ENCODE measurements around the gene SMIM22. TPM values are rescaled to one million over a fixed set of nuclear protein-coding genes. Genes with fewer than 3 reads are reported as not detected.

Gene SMIM22
- total and polyA plus RNA-seq, 9 donors: 0.31 to 3.2 (median 0.94) TPM; not detected in 5

DNA sequence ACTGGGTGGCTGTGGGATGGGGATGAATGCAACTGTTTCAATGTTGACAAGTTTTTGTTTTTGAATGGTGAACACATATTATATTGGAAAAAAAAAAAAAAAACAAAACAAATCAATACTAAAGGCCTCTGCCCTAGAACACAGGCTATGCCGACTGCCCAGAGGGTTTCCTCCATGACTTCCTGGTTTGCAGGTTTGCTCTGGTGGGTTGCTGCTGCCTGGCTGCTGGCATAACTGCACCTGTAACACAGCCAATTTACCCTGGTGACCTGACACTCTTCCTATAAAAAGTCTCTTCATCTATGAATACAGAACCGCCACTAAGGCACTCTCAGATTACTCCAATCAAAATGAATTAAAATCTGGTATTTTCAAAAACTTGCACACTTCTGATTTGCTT lies 41.6 kb downstream of the SMIM22 start:
- no peaks in the 10 kb centered on the region for H3K27me3 ChIP-seq (ENCODE audit: control insufficient read depth, insufficient read depth, low read length)
- peaks cover 70% of the 10 kb centered on the region for H3K36me3 ChIP-seq (ENCODE audit: control insufficient read depth, insufficient read depth, low read length)
- H3K27ac ChIP-seq (ENCODE audit: low read length): no peak overlapping the region
- no peak for DNase-seq
- H3K4me3 ChIP-seq (ENCODE audit: low read length): no peak overlapping the region
- H3K9me3 ChIP-seq (replicated peaks; ENCODE audit: control insufficient read depth, low read depth, low read length): no peaks in the 10 kb centered on the region
- no peaks in the 10 kb centered on the region for H3K4me1 ChIP-seq (ENCODE audit: control insufficient read depth, insufficient read depth, low read length)
- 87% methylated on average over 2 of the region's 2 CpGs for WGBS (ENCODE audit: insufficient coverage)

DNA sequence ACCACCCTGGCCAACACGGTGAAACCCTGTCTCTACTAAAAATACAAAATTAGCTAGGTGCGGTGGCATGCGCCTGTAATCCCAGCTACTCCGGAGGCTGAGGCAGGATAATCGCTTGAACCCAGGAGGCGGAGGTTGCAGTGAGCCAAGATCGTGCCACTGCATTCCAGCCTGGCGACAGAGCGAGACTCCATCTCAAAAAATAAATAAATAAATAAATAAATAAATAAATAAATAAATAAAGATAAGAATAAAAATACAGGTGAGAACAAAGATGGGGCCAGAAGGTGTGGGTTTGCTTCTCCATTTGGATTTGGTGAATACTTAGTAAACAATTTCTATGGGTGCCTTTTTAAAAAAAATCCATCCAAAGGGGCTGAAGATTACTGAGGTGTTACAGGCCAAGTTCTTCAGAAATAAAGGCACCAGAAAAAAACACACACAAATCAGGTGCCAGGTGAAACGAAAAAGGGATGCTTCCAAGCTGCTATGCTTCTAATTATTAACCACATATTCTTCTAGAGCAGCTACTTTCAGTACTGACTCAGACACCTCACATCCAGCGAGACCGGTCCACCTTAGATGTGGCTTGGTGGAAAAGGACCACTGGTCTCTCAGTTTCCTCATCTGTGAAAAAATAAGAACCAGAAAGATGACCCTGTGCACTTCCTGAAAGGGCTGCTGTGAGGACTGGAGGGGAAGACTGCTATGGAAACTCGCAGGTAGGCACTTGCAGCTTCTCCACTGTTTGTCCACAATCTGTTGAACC lies 42.7 kb downstream of the SMIM22 start:
- WGBS (ENCODE audit: insufficient coverage): 97% methylated on average over 6 of the region's 13 CpGs
- no peak for DNase-seq
- H3K4me3 ChIP-seq (ENCODE audit: low read length): no peak overlapping the region
- H3K27ac ChIP-seq (ENCODE audit: low read length): no peak overlapping the region
- no peaks in the 10 kb centered on the region for H3K4me1 ChIP-seq (ENCODE audit: control insufficient read depth, insufficient read depth, low read length)
- H3K27me3 ChIP-seq (ENCODE audit: control insufficient read depth, insufficient read depth, low read length): no peaks in the 10 kb centered on the region
- peaks cover 69% of the 10 kb centered on the region for H3K36me3 ChIP-seq (ENCODE audit: control insufficient read depth, insufficient read depth, low read length)
- H3K9me3 ChIP-seq (replicated peaks; ENCODE audit: control insufficient read depth, low read depth, low read length): no peaks in the 10 kb centered on the region

GRCh38 chr16:4839942-4840341 lies 44.8 kb downstream of the SMIM22 start:
- Histone ChIP-seq H3K4me1 (ENCODE audit: control insufficient read depth, insufficient read depth, low read length) (no peaks in the 10 kb centered on the region), H3K36me3 (ENCODE audit: control insufficient read depth, insufficient read depth, low read length) (peaks cover 78% of the 10 kb centered on the region), H3K27me3 (ENCODE audit: control insufficient read depth, insufficient read depth, low read length) (no peaks in the 10 kb centered on the region), H3K27ac (ENCODE audit: low read length) (no peak overlapping the region), H3K9me3 (replicated peaks; ENCODE audit: control insufficient read depth, low read depth, low read length) (no peaks in the 10 kb centered on the region), H3K4me3 (ENCODE audit: low read length) (no peak overlapping the region)
- 87% methylated on average over 5 of the region's 5 CpGs for WGBS (ENCODE audit: insufficient coverage)
- DNase-seq: no peak

- H3K36me3 ChIP-seq (ENCODE audit: control insufficient read depth, insufficient read depth, low read length): peaks cover 76% of the 10 kb centered on the region
- peaks cover 1% of the 10 kb centered on the region for H3K4me1 ChIP-seq (ENCODE audit: control insufficient read depth, insufficient read depth, low read length)
- H3K27ac ChIP-seq (ENCODE audit: low read length): no peak overlapping the region
- no peaks in the 10 kb centered on the region for H3K27me3 ChIP-seq (ENCODE audit: control insufficient read depth, insufficient read depth, low read length)
- no peaks in the 10 kb centered on the region for H3K9me3 ChIP-seq (replicated peaks; ENCODE audit: control insufficient read depth, low read depth, low read length)
- 0% methylated on average over 1 of the region's 5 CpGs for WGBS (ENCODE audit: insufficient coverage)
- H3K4me3 ChIP-seq (ENCODE audit: low read length): no peak overlapping the region
- DNase-seq: no peak
These were observed 45.8 kb downstream of the SMIM22 start for GRCh38 chr16:4840984-4841383.

Other genes with a start within 250 kb of the SMIM22 start
- 0.53 TPM for gene C16orf96, start 239.0 kb upstream of the SMIM22 start, total RNA-seq
- gene C16orf96, start 239.0 kb upstream of the SMIM22 start, polyA plus RNA-seq (ENCODE audit: insufficient read depth in 1 of 8, insufficient read length in 8 of 8, low replicate concordance in 1 of 8): under 1 TPM; 0.29 to 0.91 (median 0.54) TPM
- 7.4 TPM for gene UBALD1, start 180.5 kb upstream of the SMIM22 start, total RNA-seq
- gene UBALD1, start 180.5 kb upstream of the SMIM22 start, polyA plus RNA-seq (ENCODE audit: insufficient read depth in 1 of 8, insufficient read length in 8 of 8, low replicate concordance in 1 of 8): 10 to 100 TPM; 18.2 to 24.5 (median 23.2) TPM
- gene MGRN1, start 170.5 kb upstream of the SMIM22 start, total RNA-seq: 15.9 TPM
- 10 to 100 TPM; 32.9 to 50.7 (median 37.9) TPM for gene MGRN1, start 170.5 kb upstream of the SMIM22 start, polyA plus RNA-seq (ENCODE audit: insufficient read depth in 1 of 8, insufficient read length in 8 of 8, low replicate concordance in 1 of 8)
- gene NUDT16L1, start 101.8 kb upstream of the SMIM22 start, total RNA-seq: 26.0 TPM
- 10 to 100 TPM; 24.9 to 32.2 (median 28.2) TPM for gene NUDT16L1, start 101.8 kb upstream of the SMIM22 start, polyA plus RNA-seq (ENCODE audit: insufficient read depth in 1 of 8, insufficient read length in 8 of 8, low replicate concordance in 1 of 8)
- gene ANKS3, start 61.1 kb upstream of the SMIM22 start, total RNA-seq: 18.0 TPM
- gene ANKS3, start 61.1 kb upstream of the SMIM22 start, polyA plus RNA-seq (ENCODE audit: insufficient read depth in 1 of 8, insufficient read length in 8 of 8, low replicate concordance in 1 of 8): 10 to 100 TPM; 12.0 to 19.6 (median 16.0) TPM
- gene DNAAF8, start 60.8 kb upstream of the SMIM22 start, total RNA-seq: 0.66 TPM
- gene DNAAF8, start 60.8 kb upstream of the SMIM22 start, polyA plus RNA-seq (ENCODE audit: insufficient read depth in 1 of 8, insufficient read length in 8 of 8, low replicate concordance in 1 of 8): 1 to 10 TPM in 3 of 8 donors, under 1 TPM in 5; 0.46 to 1.4 (median 0.83) TPM
- 10.4 TPM for gene ZNF500, start 28.2 kb upstream of the SMIM22 start, total RNA-seq
- 10 to 100 TPM in 4 of 8 donors, 1 to 10 TPM in 4; 9.0 to 12.9 (median 9.9) TPM for gene ZNF500, start 28.2 kb upstream of the SMIM22 start, polyA plus RNA-seq (ENCODE audit: insufficient read depth in 1 of 8, insufficient read length in 8 of 8, low replicate concordance in 1 of 8)
- not detected for gene SEPTIN12, start 7.0 kb upstream of the SMIM22 start, total RNA-seq
- gene SEPTIN12, start 7.0 kb upstream of the SMIM22 start, polyA plus RNA-seq (ENCODE audit: insufficient read depth in 1 of 8, insufficient read length in 8 of 8, low replicate concordance in 1 of 8): under 1 TPM in 1 of 8 donors, not detected in 7; 0.30 TPM
- 8.5 TPM for gene ROGDI, start 7.3 kb downstream of the SMIM22 start, total RNA-seq
- 10 to 100 TPM; 12.8 to 17.0 (median 14.7) TPM for gene ROGDI, start 7.3 kb downstream of the SMIM22 start, polyA plus RNA-seq (ENCODE audit: insufficient read depth in 1 of 8, insufficient read length in 8 of 8, low replicate concordance in 1 of 8)
- 29.8 TPM for gene GLYR1, start 51.9 kb downstream of the SMIM22 start, total RNA-seq
- 10 to 100 TPM; 49.8 to 57.1 (median 51.5) TPM for gene GLYR1, start 51.9 kb downstream of the SMIM22 start, polyA plus RNA-seq (ENCODE audit: insufficient read depth in 1 of 8, insufficient read length in 8 of 8, low replicate concordance in 1 of 8)
- gene UBN1, start 52.1 kb downstream of the SMIM22 start, total RNA-seq: 9.9 TPM
- gene UBN1, start 52.1 kb downstream of the SMIM22 start, polyA plus RNA-seq (ENCODE audit: insufficient read depth in 1 of 8, insufficient read length in 8 of 8, low replicate concordance in 1 of 8): 10 to 100 TPM; 13.4 to 24.6 (median 19.5) TPM
- gene PPL, start 141.8 kb downstream of the SMIM22 start, total RNA-seq: 1.1 TPM
- 10 to 100 TPM in 1 of 8 donors, 1 to 10 TPM in 4, under 1 TPM in 3; 0.53 to 18.3 (median 1.1) TPM for gene PPL, start 141.8 kb downstream of the SMIM22 start, polyA plus RNA-seq (ENCODE audit: insufficient read depth in 1 of 8, insufficient read length in 8 of 8, low replicate concordance in 1 of 8)
- 0.40 TPM for gene SEC14L5, start 163.0 kb downstream of the SMIM22 start, total RNA-seq
- gene SEC14L5, start 163.0 kb downstream of the SMIM22 start, polyA plus RNA-seq (ENCODE audit: insufficient read depth in 1 of 8, insufficient read length in 8 of 8, low replicate concordance in 1 of 8): under 1 TPM; 0.55 to 1.00 (median 0.85) TPM
- gene NAGPA, start 238.6 kb downstream of the SMIM22 start, total RNA-seq: 4.3 TPM
- 1 to 10 TPM; 4.1 to 6.4 (median 5.7) TPM for gene NAGPA, start 238.6 kb downstream of the SMIM22 start, polyA plus RNA-seq (ENCODE audit: insufficient read depth in 1 of 8, insufficient read length in 8 of 8, low replicate concordance in 1 of 8)